ENCODE measurements around the gene UBR1.

UBR1 gene

GRCh38 chr15:43105077-43105736 lies 631 bp downstream of the UBR1 start:
- DNase-seq = no peak

- no peak for DNase-seq
These were observed 1.4 kb downstream of the UBR1 start for GRCh38 chr15:43104426-43104825.

- no peak for DNase-seq
These were observed 1.9 kb downstream of the UBR1 start for GRCh38 chr15:43103907-43104306.

GRCh38 chr15:43102187-43102586 lies 3.7 kb downstream of the UBR1 start:
- DNase-seq = no peak

GRCh38 chr15:43100971-43101370 lies 4.9 kb downstream of the UBR1 start:
- no peak for DNase-seq

GRCh38 chr15:43099105-43099845 lies 6.6 kb downstream of the UBR1 start:
- DNase-seq = no peak

GRCh38 chr15:43096411-43096810 lies 9.4 kb downstream of the UBR1 start:
- DNase-seq = no peak

- no peak for DNase-seq
These were observed 10.0 kb downstream of the UBR1 start for GRCh38 chr15:43095708-43096347.

- DNase-seq = no peak
These were observed 10.6 kb downstream of the UBR1 start for GRCh38 chr15:43095243-43095642.

GRCh38 chr15:43094416-43095030 lies 11.3 kb downstream of the UBR1 start:
- no peak for DNase-seq

GRCh38 chr15:43093026-43093425 lies 12.8 kb downstream of the UBR1 start:
- DNase-seq = no peak

GRCh38 chr15:43091859-43092258 lies 14.0 kb downstream of the UBR1 start:
- no peak for DNase-seq

- DNase-seq = no peak
These were observed 19.3 kb downstream of the UBR1 start for GRCh38 chr15:43086551-43086950.

GRCh38 chr15:43085921-43086320 lies 19.9 kb downstream of the UBR1 start:
- no peak for DNase-seq

GRCh38 chr15:43082509-43082908 lies 23.3 kb downstream of the UBR1 start:
- DNase-seq = no peak

GRCh38 chr15:43081283-43081682 lies 24.6 kb downstream of the UBR1 start:
- no peak for DNase-seq

- no peak for DNase-seq
These were observed 34.4 kb downstream of the UBR1 start for GRCh38 chr15:43071451-43071850.

- no peak for DNase-seq
These were observed 34.9 kb downstream of the UBR1 start for GRCh38 chr15:43070893-43071292.

GRCh38 chr15:43070249-43070648 lies 35.6 kb downstream of the UBR1 start:
- no peak for DNase-seq

GRCh38 chr15:43067717-43068461 lies 37.9 kb downstream of the UBR1 start:
- no peak for DNase-seq

GRCh38 chr15:43056696-43057095 lies 49.1 kb downstream of the UBR1 start:
- no peak for DNase-seq

GRCh38 chr15:43052860-43053259 lies 53.0 kb downstream of the UBR1 start:
- no peak for DNase-seq

GRCh38 chr15:43048935-43049334 lies 56.9 kb downstream of the UBR1 start:
- no peak for DNase-seq

Measured in activated effector memory CD4-positive, alpha-beta T cell treated with Interleukin-2 at 50 U/mL for 16 hours (primary cell).